SK-N-SH (cell line): ENCODE data around the gene BTLA. TPM values are rescaled to one million over a fixed set of nuclear protein-coding genes. Genes with fewer than 3 reads are reported as not detected.

Experiments used
- CTCF ChIA-PET: fragments of 300-600, 350-600 bp; formaldehyde crosslinking; extraction: SDS; loops from one replicate; lab custom pipeline; 2021; lab: Yijun Ruan, JAX
- POLR2A ChIA-PET: fragments of 350-600 bp; sonication (Branson Sonifier 250); formaldehyde crosslinking; extraction: SDS; loops from one replicate; lab custom pipeline; 2020; ENCODE audit warnings: antibody characterized with exemption, inconsistent platforms; lab: Yijun Ruan, JAX
- DNase-seq: peaks from one replicate; pipeline ENCODE4 v3.0.0; 2012
- H2AFZ ChIP-seq: fragments of 200-600 bp; sonication (generic); 2 replicates; pipeline ENCODE4 v1.8.1; 2016; ENCODE audit warnings: antibody characterized with exemption, mild to moderate bottlenecking, low read depth
- H3F3A ChIP-seq: fragments of 200-600 bp; sonication (generic); replicated peaks from 2 replicates; pipeline ENCODE3; 2016; ENCODE audit warnings: antibody characterized with exemption, mild to moderate bottlenecking; ENCODE audit not compliant: insufficient read depth
- H3K27ac ChIP-seq, 2 experiments: fragments of 200-500 bp in 1 of 2; fragments of 200-600 bp in 1 of 2; sonication (Bioruptor generic) in 1 of 2; sonication (generic), shearing (Covaris generic) in 1 of 2; 2 replicates each; pipeline versions ENCODE4 v1.5.1 to v1.6.1; 2014 to 2016; ENCODE audit warnings: low read depth in 2 of 2, inconsistent platforms in 1 of 2, low read length in 1 of 2, mild to moderate bottlenecking in 1 of 2, mixed read lengths in 1 of 2
- H3K27me3 ChIP-seq: fragments of 200-600 bp; sonication (generic), shearing (Covaris generic); 2 replicates; pipeline ENCODE4 v1.6.1; 2016; ENCODE audit warnings: mixed run types; ENCODE audit not compliant: insufficient read depth
- H3K36me3 ChIP-seq, 2 experiments: fragments of 200-500 bp in 1 of 2; fragments of 200-600 bp in 1 of 2; sonication (Bioruptor generic) in 1 of 2; sonication (generic) in 1 of 2; replicated peaks in 1 of 2; 2 replicates each; pipeline versions ENCODE3 to v1.5.1; 2014 to 2016; ENCODE audit warnings: low read length in 1 of 2, mild to moderate bottlenecking in 1 of 2; ENCODE audit not compliant: insufficient read depth in 2 of 2, control insufficient read depth in 1 of 2
- H3K4me1 ChIP-seq, 2 experiments: fragments of 200-500 bp in 1 of 2; fragments of 200-600 bp in 1 of 2; sonication (Bioruptor generic) in 1 of 2; sonication (generic), shearing (Covaris generic) in 1 of 2; 2 replicates each; pipeline versions ENCODE4 v1.5.1 to v1.6.1; 2014 to 2016; ENCODE audit warnings: low read depth in 1 of 2, low read length in 1 of 2, mixed run types in 1 of 2; ENCODE audit not compliant: insufficient read depth in 2 of 2, control insufficient read depth in 1 of 2
- H3K4me2 ChIP-seq: fragments of 200-600 bp; sonication (generic), shearing (Covaris generic); 2 replicates; pipeline ENCODE4 v1.6.1; 2017; ENCODE audit warnings: mixed run types
- H3K4me3 ChIP-seq, 2 experiments: fragments of 200-500 bp in 1 of 2; fragments of 200-600 bp in 1 of 2; sonication (Bioruptor generic) in 1 of 2; sonication (generic), shearing (Covaris generic) in 1 of 2; 2 replicates each; pipeline versions ENCODE4 v1.5.1 to v1.8.1; 2014 to 2016; ENCODE audit warnings: low read depth in 2 of 2, inconsistent platforms in 1 of 2, low read length in 1 of 2, mild to moderate bottlenecking in 1 of 2, mixed read lengths in 1 of 2, moderate library complexity in 1 of 2
- H3K79me2 ChIP-seq: fragments of 200-600 bp; sonication (generic); 2 replicates; pipeline ENCODE4 v1.8.1; 2017; ENCODE audit warnings: mild to moderate bottlenecking; ENCODE audit not compliant: insufficient read depth
- H3K9ac ChIP-seq: fragments of 200-600 bp; sonication (generic); 2 replicates; pipeline ENCODE4 v1.6.1; 2017; ENCODE audit warnings: mixed run types
- H3K9me2 ChIP-seq: fragments of 200-600 bp; sonication (generic); 2 replicates; pipeline ENCODE4 v1.6.1; 2017; ENCODE audit warnings: mixed run types
- H3K9me3 ChIP-seq: fragments of 200-600 bp; sonication (generic); 2 replicates; pipeline ENCODE4 v1.6.1; 2017; ENCODE audit warnings: mixed run types, mild to moderate bottlenecking, moderate library complexity
- H4K20me1 ChIP-seq: fragments of 200-600 bp; sonication (generic); 2 replicates; pipeline ENCODE4 v1.6.1; 2017; ENCODE audit warnings: mild to moderate bottlenecking, mixed run types; ENCODE audit not compliant: insufficient read depth
- ELF1 ChIP-seq: IDR thresholded peaks from 2 replicates; pipeline ENCODE4 v1.4.0; 2012
- EP300 ChIP-seq, 2 experiments: IDR thresholded peaks; 2 replicates each; pipeline versions ENCODE4 v1.4.0 to v1.6.1; 2012; ENCODE audit warnings: borderline replicate concordance in 1 of 2, low read depth in 1 of 2, low read length in 1 of 2
- FOXJ3 ChIP-seq: sonication (generic); formaldehyde crosslinking; IDR thresholded peaks from 2 replicates; pipeline ENCODE4 v1.5.1; 2020; ENCODE audit warnings: mild to moderate bottlenecking, missing genetic modification reagents
- FOXM1 ChIP-seq: IDR thresholded peaks from 2 replicates; pipeline ENCODE4 v1.4.0; 2012; ENCODE audit warnings: low read depth, mild to moderate bottlenecking
- GATA2 ChIP-seq: sonication (generic); formaldehyde crosslinking; IDR thresholded peaks from 2 replicates; pipeline ENCODE4 v1.5.0; 2020; ENCODE audit warnings: mild to moderate bottlenecking, missing genetic modification reagents
- JUND ChIP-seq: IDR thresholded peaks from 2 replicates; pipeline ENCODE4 v1.4.0; 2012
- MAX ChIP-seq: IDR thresholded peaks from 2 replicates; pipeline ENCODE4 v1.4.0; 2012; ENCODE audit warnings: low read depth
- MEF2A ChIP-seq: IDR thresholded peaks from 2 replicates; pipeline ENCODE4 v1.4.0; 2012; ENCODE audit warnings: low read depth, borderline replicate concordance
- MXI1 ChIP-seq: IDR thresholded peaks from 2 replicates; pipeline ENCODE4 v1.6.1; 2012; ENCODE audit warnings: mild to moderate bottlenecking, low read depth, low read length, improper control_type of control experiment
- POLR2AphosphoS5 ChIP-seq: IDR thresholded peaks from 2 replicates; pipeline ENCODE4 v1.6.1; 2012; ENCODE audit warnings: low read depth, low read length
- RAD21 ChIP-seq: IDR thresholded peaks from 2 replicates; pipeline ENCODE4 v1.6.1; 2012; ENCODE audit warnings: mild to moderate bottlenecking, low read length
- RCOR1 ChIP-seq: fragments of 150-350 bp; IDR thresholded peaks from 2 replicates; pipeline ENCODE4 v1.6.1; 2017; ENCODE audit warnings: antibody characterized with exemption, low read length
- REST ChIP-seq: IDR thresholded peaks from 2 replicates; pipeline ENCODE4 v1.6.1; 2012; ENCODE audit warnings: mild to moderate bottlenecking, low read depth, low read length, moderate library complexity
- RXRA ChIP-seq: IDR thresholded peaks from 2 replicates; pipeline ENCODE4 v1.4.0; 2012; ENCODE audit warnings: low read depth, mild to moderate bottlenecking, borderline replicate concordance
- TAF1 ChIP-seq: IDR thresholded peaks from 2 replicates; pipeline ENCODE4 v1.6.1; 2012; ENCODE audit warnings: low read depth, mild to moderate bottlenecking, low read length, moderate library complexity, borderline replicate concordance
- TEAD4 ChIP-seq: IDR thresholded peaks from 2 replicates; pipeline ENCODE4 v1.4.0; 2012; ENCODE audit warnings: mild to moderate bottlenecking, borderline replicate concordance; ENCODE audit not compliant: insufficient read depth
- USF1 ChIP-seq: IDR thresholded peaks from 2 replicates; pipeline ENCODE4 v1.4.0; 2012; ENCODE audit warnings: low read depth, borderline replicate concordance
- polyA plus RNA-seq, 3 experiments: library from polyadenylated mRNA; depleted of rRNA; stranded (reverse); fragments of >200 nt; gene quantifications; 2 replicates each; pipeline ENCODE4 v1.2.3, GENCODE V29; 2012
- TF ChIP-seq, protein P1 (sequence below): fragments of 200-600 bp; sonication (generic); IDR thresholded peaks from 2 replicates; pipeline ENCODE4 v1.6.1; 2017; ENCODE audit warnings: antibody characterized with exemption, mild to moderate bottlenecking, moderate library complexity

BTLA gene
- polyA plus RNA-seq, 1 of the 3 experiments (the other 2 are of a cell fraction) = not detected

GRCh38 chr3:112482675-112483074, 16.6 kb downstream of the BTLA start (continued):
- TF ChIP-seq POLR2AphosphoS5 (no peak), FOXJ3 (CRISPR knock-in tag) (no peak), ELF1 (no peak), TEAD4 (no peak)
- TF ChIP-seq, all 33 proteins: peak for 0

GRCh38 chr3:112481302-112481721, 18.0 kb downstream of the BTLA start:
- H3K9me3 ChIP-seq = no peaks in the 10 kb centered on the region
- DNase-seq = no peak
- no peaks in the 10 kb centered on the region for H3K4me1 ChIP-seq
- no peaks in the 10 kb centered on the region for H3K36me3 ChIP-seq
- no peaks in the 10 kb centered on the region for H3K9me2 ChIP-seq
- no peak for TF ChIP-seq GATA2 (CRISPR knock-in tag)
- TF ChIP-seq MXI1 = no peak
- TF ChIP-seq FOXM1 = no peak
- TF ChIP-seq RAD21 = no peak
- no peak for TF ChIP-seq TAF1
- no peak for TF ChIP-seq MAX
- no peak for TF ChIP-seq POLR2AphosphoS5
- TF ChIP-seq, protein P1, sequence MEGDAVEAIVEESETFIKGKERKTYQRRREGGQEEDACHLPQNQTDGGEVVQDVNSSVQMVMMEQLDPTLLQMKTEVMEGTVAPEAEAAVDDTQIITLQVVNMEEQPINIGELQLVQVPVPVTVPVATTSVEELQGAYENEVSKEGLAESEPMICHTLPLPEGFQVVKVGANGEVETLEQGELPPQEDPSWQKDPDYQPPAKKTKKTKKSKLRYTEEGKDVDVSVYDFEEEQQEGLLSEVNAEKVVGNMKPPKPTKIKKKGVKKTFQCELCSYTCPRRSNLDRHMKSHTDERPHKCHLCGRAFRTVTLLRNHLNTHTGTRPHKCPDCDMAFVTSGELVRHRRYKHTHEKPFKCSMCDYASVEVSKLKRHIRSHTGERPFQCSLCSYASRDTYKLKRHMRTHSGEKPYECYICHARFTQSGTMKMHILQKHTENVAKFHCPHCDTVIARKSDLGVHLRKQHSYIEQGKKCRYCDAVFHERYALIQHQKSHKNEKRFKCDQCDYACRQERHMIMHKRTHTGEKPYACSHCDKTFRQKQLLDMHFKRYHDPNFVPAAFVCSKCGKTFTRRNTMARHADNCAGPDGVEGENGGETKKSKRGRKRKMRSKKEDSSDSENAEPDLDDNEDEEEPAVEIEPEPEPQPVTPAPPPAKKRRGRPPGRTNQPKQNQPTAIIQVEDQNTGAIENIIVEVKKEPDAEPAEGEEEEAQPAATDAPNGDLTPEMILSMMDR = no peak
- no peak for TF ChIP-seq RCOR1
- no peak for TF ChIP-seq EP300 (IDR thresholded peaks at IDR 0.05; ENCODE audit: borderline replicate concordance in 1 of 2, low read depth in 1 of 2, low read length in 1 of 2)
- TF ChIP-seq MEF2A = no peak
- no peak for TF ChIP-seq REST
- TF ChIP-seq TEAD4 = no peak
- no peak for TF ChIP-seq RXRA
- TF ChIP-seq USF1 = no peak
- TF ChIP-seq JUND = no peak
- no peak for TF ChIP-seq ELF1
- TF ChIP-seq, all 33 proteins: peak for 0
- CTCF ChIA-PET = no interaction called here
- Histone ChIP-seq H3K27ac (no peak overlapping the region), H3K4me2 (no peak overlapping the region), H2AFZ (no peak overlapping the region), H3K27me3 (no peaks in the 10 kb centered on the region), H3F3A (no peaks in the 10 kb centered on the region), H4K20me1 (no peaks in the 10 kb centered on the region), H3K4me3 (no peak overlapping the region), H3K9ac (no peak overlapping the region), H3K79me2 (no peaks in the 10 kb centered on the region)
- POLR2A ChIA-PET = no interaction called here
